Effector memory CD8-positive, alpha-beta T cell (primary cell): ENCODE measurements around the gene UGT1A7.
A peak's percentile ranks its signal among the peaks of the same experiment; 100 is the strongest.

Experiments
- ATAC-seq: fragments of 150-1000 bp; cut with Tn5 transposase; replicated peaks from 2 replicates; pipeline ENCODE4 v1.10.0; 2021; ENCODE audit warnings: mild to moderate bottlenecking, moderate library complexity
- DNase-seq, 3 experiments: peaks; one replicate each; pipeline ENCODE4 v3.0.0; 2021
- H3K27ac Mint-ChIP-seq, 2 donors: one replicate each; pipeline ENCODE4 v1.8.0; 2022; ENCODE audit warnings: mild to moderate bottlenecking in 2 of 2, mixed read lengths in 2 of 2, moderate library complexity in 2 of 2
- H3K27me3 Mint-ChIP-seq, 2 donors: one replicate each; pipeline ENCODE4 v1.8.0; 2022; ENCODE audit warnings: mixed read lengths in 2 of 2
- H3K36me3 Mint-ChIP-seq: one replicate; pipeline ENCODE4 v1.8.0; 2022; ENCODE audit warnings: mild to moderate bottlenecking, moderate library complexity, mixed read lengths; ENCODE audit not compliant: insufficient read depth
- H3K4me1 Mint-ChIP-seq, 2 donors: one replicate each; pipeline ENCODE4 v1.8.0; 2022; ENCODE audit warnings: low read depth in 2 of 2, mixed read lengths in 2 of 2
- H3K4me3 Mint-ChIP-seq, 2 donors: one replicate each; pipeline ENCODE4 v1.8.0; 2022; ENCODE audit warnings: mild to moderate bottlenecking in 2 of 2, mixed read lengths in 2 of 2, moderate library complexity in 2 of 2
- H3K9me3 Mint-ChIP-seq, 2 donors: one replicate each; pipeline ENCODE4 v1.8.0; 2022; ENCODE audit warnings: mixed read lengths in 2 of 2

The UGT1A7 gene

DNA sequence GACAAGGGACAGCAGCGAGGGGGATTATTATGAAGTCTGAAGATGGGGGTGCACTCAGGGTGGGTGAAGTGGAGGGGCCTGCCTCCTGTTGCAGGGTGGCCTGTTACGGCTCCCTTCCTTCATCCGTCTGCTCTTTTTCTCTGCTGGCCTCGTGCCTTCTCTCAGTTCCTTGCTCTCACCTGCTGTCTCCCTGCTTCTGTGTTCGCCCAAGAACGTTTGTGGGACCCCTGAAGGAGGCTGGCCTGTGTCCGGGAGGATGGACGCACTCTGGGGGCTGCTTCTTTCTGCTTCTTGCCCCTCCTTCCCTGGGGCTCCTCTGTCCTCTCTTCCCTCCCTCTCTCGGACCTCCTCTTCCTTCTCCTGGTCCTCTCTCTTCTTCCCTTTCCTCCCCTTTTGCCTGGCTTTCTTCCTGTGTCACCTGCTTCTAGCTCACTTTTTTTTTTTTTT lies 110.2 kb downstream of the UGT1A7 start:
- Mint-ChIP-seq H3K36me3 (no peaks in the 10 kb centered on the region), H3K4me1 (no peaks in the 10 kb centered on the region), H3K9me3 (no peaks in the 10 kb centered on the region), H3K27ac (peak overlapping the region in 1 of 2 donors; percentile 23), H3K27me3 (peaks cover 15 to 54% of the 10 kb centered on the region in 2 donors), H3K4me3 (no peak overlapping the region)
- no peak for DNase-seq
- ATAC-seq = no peak

DNA sequence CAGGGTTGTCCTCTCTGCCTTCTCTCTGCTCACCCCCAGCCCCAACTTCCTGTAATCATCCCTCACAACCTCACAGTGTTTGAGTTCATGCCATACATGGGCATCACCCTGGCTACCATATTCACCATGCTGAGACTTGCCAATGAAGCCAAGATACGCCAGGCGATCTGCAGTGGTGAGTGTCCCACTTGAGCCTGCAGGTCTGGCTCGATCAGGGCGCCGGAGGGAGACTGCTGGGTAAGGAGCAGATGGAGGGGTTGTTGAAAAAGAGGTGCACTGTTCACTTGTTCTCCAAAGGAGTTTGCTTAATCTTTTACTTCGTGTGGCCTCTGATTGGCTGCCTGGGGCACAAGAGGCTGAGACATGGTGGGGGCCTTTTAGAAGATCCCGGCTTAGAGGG lies 111.0 kb downstream of the UGT1A7 start:
- Mint-ChIP-seq H3K4me3 (no peak overlapping the region), H3K9me3 (no peaks in the 10 kb centered on the region), H3K27me3 (peaks cover 15 to 54% of the 10 kb centered on the region in 2 donors)

DNA sequence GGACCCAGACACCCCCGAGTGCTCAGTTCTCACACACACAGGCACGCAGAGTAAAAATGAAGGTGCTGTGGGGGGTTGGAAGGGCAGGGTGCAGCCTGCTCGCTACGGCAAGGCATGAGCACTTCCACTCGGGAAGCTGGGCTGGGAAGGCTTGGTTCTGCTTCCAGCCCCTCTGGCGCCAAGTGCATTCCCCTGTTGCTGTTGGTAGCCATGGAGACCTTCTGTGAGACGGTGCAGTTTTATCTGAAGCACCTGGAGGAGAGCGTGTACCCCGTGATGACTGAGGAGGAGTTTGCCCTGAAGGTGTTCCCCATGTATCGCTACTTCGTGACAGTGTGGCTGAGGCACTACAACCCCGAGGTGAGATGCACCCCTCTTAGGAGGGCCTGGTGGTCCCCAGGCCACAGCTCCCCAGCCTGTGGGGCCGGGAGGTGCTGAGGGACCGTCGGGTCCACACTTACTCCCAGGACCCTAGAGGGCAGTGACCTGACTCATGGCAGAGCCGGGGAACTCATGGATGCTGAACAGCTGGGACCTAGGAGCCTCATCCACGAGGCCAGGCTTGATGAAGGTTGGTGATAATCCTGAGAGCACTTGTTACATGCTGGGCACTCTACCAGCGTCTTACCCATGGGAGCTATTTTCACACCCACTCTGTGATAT lies 111.9 kb downstream of the UGT1A7 start:
- no peaks in the 10 kb centered on the region for H3K36me3 Mint-ChIP-seq
- H3K4me1 Mint-ChIP-seq = no peaks in the 10 kb centered on the region
- no peak for DNase-seq
- no peaks in the 10 kb centered on the region for H3K9me3 Mint-ChIP-seq
- no peak overlapping the region for H3K4me3 Mint-ChIP-seq
- ATAC-seq = no peak
- peaks cover 20 to 61% of the 10 kb centered on the region in 2 donors for H3K27me3 Mint-ChIP-seq
- no peak overlapping the region for H3K27ac Mint-ChIP-seq

More for the DNA sequence above, 111.0 kb downstream of the UGT1A7 start:
- DNase-seq (no peak), ATAC-seq (no peak)
- Mint-ChIP-seq H3K27ac (no peak overlapping the region), H3K4me1 (no peaks in the 10 kb centered on the region), H3K36me3 (no peaks in the 10 kb centered on the region)

DNA sequence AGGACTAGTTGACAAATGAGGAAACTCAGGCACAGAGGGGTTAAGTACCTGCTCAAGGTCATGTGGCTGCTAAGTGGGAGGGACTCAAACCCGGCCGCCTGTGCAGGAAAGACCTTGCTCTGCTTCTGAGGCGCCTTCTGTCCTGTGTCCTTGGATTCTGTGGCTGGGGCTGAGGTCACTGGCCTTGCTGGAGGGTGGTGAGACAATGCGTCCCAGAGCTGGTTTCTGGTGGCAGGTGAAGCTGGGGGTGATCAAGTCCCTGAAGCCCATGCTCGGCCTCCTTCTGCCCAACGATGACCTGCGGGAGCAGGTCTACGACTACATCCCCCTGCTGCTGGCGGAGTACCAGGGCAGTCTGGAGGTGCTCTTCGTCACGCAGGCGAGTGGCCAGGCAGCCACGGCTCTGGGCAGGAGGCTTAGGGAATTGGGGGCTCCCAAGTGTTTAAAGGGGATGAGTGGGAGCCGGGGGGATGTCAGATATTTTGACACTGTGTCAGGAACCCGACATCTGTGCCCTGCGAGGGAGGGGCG lies 112.5 kb downstream of the UGT1A7 start:
- Mint-ChIP-seq H3K9me3 (no peaks in the 10 kb centered on the region), H3K36me3 (no peaks in the 10 kb centered on the region), H3K27me3 (peaks cover 24 to 61% of the 10 kb centered on the region in 2 donors), H3K4me3 (no peak overlapping the region), H3K27ac (no peak overlapping the region), H3K4me1 (no peaks in the 10 kb centered on the region)
- ATAC-seq (no peak), DNase-seq (no peak)

DNA sequence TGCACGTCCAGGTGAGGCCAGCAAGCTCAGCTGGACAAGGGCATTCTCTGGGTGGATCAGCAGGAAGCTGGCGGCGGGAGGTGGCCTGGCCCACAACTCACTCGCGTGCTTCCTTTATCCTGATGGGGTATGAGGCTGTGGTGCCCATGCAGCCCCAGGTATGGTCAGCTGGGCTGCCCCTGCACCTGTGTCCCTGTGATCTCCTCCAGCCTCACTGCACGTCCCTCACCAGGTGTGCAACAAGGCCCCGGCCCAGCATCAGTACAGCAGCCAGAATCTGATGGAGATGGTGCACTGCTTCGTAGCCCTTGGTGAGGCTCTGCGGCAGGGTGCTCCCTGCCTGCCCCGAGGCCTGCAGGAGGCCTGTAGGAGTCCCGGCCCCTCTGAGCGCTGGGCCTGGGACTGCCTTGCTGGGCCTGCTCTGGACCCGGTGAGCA lies 114.1 kb downstream of the UGT1A7 start:
- H3K4me1 Mint-ChIP-seq = no peaks in the 10 kb centered on the region
- DNase-seq (no peak), ATAC-seq (no peak)
- H3K27me3 Mint-ChIP-seq = peaks cover 27 to 51% of the 10 kb centered on the region in 2 donors
- H3K4me3 Mint-ChIP-seq = no peak overlapping the region
- H3K27ac Mint-ChIP-seq = no peak overlapping the region
- H3K9me3 Mint-ChIP-seq = no peaks in the 10 kb centered on the region
- no peaks in the 10 kb centered on the region for H3K36me3 Mint-ChIP-seq

DNA sequence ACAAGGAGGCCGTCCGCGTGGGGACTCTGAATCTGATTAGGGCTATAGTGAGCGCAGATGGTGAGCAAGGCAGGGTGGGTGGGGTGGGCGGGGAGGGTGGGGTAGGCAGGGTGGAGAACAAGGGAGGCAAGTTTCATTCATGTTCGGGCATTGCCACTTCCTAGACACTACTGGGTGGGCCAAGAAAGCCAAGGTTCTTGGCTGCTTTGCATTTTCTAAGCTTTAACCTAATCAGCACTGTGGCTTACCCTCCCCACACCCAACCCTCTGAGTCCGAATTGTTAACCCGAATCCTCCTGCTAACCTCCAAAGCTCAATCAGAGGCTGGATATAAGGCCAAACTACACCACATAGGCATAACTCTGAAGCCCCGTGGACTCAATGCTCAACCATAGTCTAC lies 114.6 kb downstream of the UGT1A7 start:
- Mint-ChIP-seq H3K4me3 (no peak overlapping the region), H3K9me3 (no peaks in the 10 kb centered on the region), H3K27ac (no peak overlapping the region), H3K4me1 (peaks cover 0 to 3% of the 10 kb centered on the region in 2 donors), H3K36me3 (no peaks in the 10 kb centered on the region), H3K27me3 (peaks cover 22 to 46% of the 10 kb centered on the region in 2 donors)
- no peak for ATAC-seq
- DNase-seq = no peak

DNA sequence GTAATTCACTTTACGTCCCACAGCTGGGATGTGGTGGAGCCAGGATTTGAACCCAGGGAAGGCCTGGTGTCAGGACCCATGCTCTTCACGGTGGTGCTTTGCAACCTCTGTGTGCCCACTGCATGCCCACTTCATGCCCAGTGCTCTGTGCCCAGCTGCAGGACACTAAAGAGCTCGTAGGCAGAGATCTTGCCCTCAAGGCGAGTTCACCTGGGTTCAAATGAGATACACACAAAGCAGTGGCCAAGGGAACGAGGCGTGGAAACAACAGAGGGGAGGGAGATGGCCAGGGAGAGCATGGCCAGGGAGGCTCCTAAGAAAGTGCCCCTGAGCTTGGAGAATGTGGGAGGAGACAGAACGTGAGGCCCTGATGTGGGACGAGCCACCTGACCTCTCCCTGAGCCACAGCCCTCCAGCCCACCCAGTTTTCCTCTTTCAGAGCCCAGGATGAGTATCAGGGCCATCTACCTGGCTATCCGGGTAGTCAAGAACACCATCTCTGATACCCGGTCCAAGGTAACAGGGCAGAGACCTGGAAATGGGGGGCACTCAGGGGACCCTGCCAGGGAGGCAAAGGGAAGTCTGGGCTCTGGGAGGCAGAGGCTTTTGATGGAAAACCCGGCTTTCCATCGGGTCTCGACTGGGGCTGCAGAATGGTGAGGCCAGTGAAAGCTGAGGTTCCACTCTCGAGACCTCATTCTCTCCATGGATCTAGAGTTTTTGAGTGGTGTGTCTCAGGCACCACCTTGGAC lies 116.8 kb downstream of the UGT1A7 start:
- DNase-seq (no peak), ATAC-seq (no peak)
- Mint-ChIP-seq H3K27ac (no peak overlapping the region), H3K9me3 (no peaks in the 10 kb centered on the region), H3K4me1 (peaks cover 0 to 4% of the 10 kb centered on the region in 2 donors), H3K4me3 (no peak overlapping the region), H3K27me3 (peaks cover 21 to 50% of the 10 kb centered on the region in 2 donors), H3K36me3 (no peaks in the 10 kb centered on the region)

DNA sequence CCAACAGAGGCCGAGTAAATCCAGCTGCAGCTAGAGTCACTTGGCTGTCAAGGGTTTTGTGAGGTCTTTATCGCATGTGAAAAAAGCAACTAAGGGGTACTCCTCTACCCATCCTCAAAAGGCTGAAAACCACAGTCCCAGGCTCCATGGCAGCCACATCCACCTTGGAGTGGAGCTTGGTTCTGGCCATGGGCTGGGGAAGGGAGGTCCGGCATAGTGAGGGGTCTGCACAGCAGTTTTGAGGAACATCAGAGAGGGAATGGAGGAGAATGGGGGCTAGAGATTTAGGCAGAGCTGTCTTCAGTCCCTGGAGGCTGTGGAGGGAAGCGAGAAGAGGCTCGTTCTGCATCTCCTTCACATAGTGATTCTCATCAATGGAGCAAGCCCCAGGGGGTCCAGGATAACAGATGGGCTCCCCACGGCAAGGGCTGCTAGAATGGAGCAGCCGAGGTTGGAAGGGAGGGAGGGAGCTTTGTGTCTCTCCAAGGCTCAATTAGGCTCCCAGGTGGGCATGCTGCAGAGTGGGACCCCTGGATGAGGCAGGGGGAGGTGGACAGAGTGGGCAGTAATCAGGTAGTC lies 117.5 kb downstream of the UGT1A7 start:
- H3K9me3 Mint-ChIP-seq = no peaks in the 10 kb centered on the region
- H3K36me3 Mint-ChIP-seq = no peaks in the 10 kb centered on the region
- ATAC-seq = no peak
- H3K27me3 Mint-ChIP-seq = peaks cover 27 to 50% of the 10 kb centered on the region in 2 donors
- H3K4me1 Mint-ChIP-seq = peaks cover 0 to 4% of the 10 kb centered on the region in 2 donors
- H3K27ac Mint-ChIP-seq = no peak overlapping the region
- no peak for DNase-seq
- no peak overlapping the region for H3K4me3 Mint-ChIP-seq

DNA sequence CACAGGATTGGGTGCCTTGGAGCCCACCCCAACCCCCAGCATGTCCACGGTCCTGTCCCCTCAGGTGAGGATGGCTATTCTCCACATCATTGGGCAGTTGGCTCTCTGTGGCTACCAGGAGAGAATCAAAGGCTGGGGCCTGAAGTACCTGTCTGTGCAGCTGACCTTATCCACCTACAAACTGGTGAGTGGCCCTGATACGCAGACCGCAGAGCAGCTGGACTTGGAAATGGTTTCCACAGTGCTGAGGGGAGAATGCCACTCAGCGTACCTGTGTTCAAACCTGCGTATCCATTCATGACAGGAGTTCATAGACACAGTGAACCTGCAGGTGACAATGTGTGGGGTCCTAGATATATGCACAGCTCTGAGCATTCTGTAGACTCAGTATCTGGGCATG lies 118.0 kb downstream of the UGT1A7 start:
- Mint-ChIP-seq H3K9me3 (no peaks in the 10 kb centered on the region), H3K4me3 (no peak overlapping the region), H3K27me3 (peaks cover 32 to 50% of the 10 kb centered on the region in 2 donors), H3K27ac (no peak overlapping the region), H3K36me3 (no peaks in the 10 kb centered on the region), H3K4me1 (peaks cover 0 to 4% of the 10 kb centered on the region in 2 donors)
- DNase-seq = no peak
- ATAC-seq = no peak

DNA sequence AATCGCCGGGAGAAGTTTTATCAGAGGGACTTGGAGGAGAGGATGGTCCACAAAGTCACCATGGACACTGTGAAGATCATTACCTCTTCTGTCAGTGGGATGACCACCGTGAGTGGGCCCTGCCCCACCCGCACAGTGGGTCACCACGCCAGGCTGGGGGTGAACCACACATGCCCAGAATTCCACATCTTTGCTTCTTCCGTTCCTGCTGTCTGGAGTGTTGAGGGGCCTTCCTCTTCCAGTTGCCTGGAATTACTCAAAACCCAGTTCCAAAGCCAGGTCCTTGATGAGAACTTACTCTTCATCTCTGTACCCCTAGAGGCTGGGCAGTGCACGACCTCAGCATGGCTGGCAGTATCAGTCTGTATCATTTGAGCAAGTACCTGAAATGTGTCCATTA lies 118.5 kb downstream of the UGT1A7 start:
- ATAC-seq (no peak), DNase-seq (no peak)
- Mint-ChIP-seq H3K36me3 (no peaks in the 10 kb centered on the region), H3K27ac (no peak overlapping the region), H3K4me3 (no peak overlapping the region), H3K27me3 (peaks cover 37 to 55% of the 10 kb centered on the region in 2 donors), H3K9me3 (no peaks in the 10 kb centered on the region), H3K4me1 (peaks cover 0 to 4% of the 10 kb centered on the region in 2 donors)

DNA sequence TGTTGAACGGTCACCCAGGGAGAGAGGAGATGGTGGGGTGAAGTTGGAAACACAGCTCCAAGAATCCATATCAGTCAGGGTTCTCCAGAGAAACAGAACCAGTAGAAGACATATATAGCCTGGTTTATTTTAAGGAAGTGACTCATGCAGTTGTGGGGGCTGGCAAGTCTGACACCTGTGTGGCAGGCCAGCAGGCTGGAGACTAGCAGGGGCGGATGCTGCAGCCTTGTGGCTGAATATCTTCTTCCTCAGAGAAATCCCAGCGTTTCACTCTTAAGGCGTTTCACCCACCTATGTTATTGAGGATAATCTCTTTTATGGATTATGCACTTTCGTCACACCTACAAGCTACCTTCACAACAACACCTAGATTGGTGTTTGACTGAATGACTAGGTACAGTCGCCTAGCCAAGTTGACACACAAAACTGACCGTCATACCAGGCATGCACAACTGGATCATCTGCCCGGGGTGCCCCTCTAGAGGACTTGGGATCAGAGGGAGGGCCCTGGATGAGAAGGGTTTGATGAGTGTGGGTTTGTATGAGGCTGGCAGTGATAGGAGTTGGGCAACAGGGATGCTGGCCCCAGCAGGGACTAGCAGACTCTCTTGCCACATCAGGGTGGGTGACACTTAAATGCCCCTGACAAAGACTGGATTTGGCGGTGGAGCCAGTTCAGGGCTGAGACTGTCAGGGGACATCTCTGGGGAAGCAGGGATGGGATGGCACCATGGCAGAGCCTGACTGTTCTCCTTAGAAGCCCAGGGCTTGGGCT lies 119.8 kb downstream of the UGT1A7 start:
- no peak overlapping the region for H3K27ac Mint-ChIP-seq
- H3K4me3 Mint-ChIP-seq = no peak overlapping the region
- no peaks in the 10 kb centered on the region for H3K36me3 Mint-ChIP-seq
- ATAC-seq (peak; percentile 63), DNase-seq (no peak)
- no peaks in the 10 kb centered on the region for H3K9me3 Mint-ChIP-seq
- H3K27me3 Mint-ChIP-seq = peaks cover 39 to 56% of the 10 kb centered on the region in 2 donors
- peaks cover 0 to 4% of the 10 kb centered on the region in 2 donors for H3K4me1 Mint-ChIP-seq

DNA sequence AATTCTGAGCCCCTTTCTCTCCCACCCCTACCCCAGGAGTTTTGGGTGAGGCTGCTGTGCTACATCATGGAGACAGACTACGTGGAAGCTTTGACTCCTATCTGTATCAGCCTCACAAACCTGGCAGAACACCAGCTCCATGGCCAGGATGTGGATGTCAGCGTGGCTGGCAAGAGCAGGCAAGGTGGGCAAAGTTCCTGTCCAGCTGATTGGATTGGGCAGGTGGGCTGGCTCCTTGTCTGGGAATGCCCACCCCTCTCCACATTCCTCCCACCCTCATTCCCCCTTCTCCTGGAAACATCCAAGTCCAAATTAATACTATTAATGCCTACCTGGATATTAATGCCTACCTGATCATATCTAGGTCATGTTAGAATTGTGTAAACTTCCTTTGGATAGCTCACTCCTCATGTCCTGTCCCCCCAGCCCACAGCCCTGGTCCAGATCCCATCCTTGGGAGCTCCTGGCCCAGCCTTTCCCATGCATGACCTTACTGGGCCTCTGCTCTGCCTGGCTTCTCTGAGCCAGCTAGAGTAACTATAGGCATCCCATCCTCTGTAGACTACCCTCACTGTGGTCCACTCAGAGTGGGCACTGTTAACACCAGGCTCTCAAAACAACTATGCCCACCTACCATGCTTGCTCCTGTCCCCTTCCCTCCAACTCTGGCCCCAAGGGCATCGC lies 120.6 kb downstream of the UGT1A7 start:
- H3K27ac Mint-ChIP-seq = no peak overlapping the region
- peaks cover 39 to 56% of the 10 kb centered on the region in 2 donors for H3K27me3 Mint-ChIP-seq
- no peaks in the 10 kb centered on the region for H3K36me3 Mint-ChIP-seq
- H3K9me3 Mint-ChIP-seq = no peaks in the 10 kb centered on the region
- no peak for DNase-seq
- no peak for ATAC-seq
- no peak overlapping the region for H3K4me3 Mint-ChIP-seq
- H3K4me1 Mint-ChIP-seq = peaks cover 0 to 4% of the 10 kb centered on the region in 2 donors
